Vagina (tissue), 2 donors: ENCODE results near the gene SEPTIN2. TPM values are rescaled to one million over a fixed set of nuclear protein-coding genes. Genes with fewer than 3 reads are reported as not detected.

Experiments used
- DNase-seq, 2 donors: peaks; one replicate each; pipeline ENCODE4 v3.0.0-alpha.2; 2017; ENCODE audit errors: extremely low spot score in 2 of 2
- H3K27ac ChIP-seq: fragments of 200-600 bp; sonication (generic); one replicate; pipeline ENCODE4 v1.5.1; 2019
- H3K27me3 ChIP-seq: fragments of 200-600 bp; sonication (generic); one replicate; pipeline ENCODE4 v1.5.1; 2019
- H3K36me3 ChIP-seq, 2 donors: fragments of 200-600 bp; sonication (generic); one replicate each; pipeline ENCODE4 v1.5.1; 2017 to 2019
- H3K4me1 ChIP-seq: fragments of 200-600 bp; sonication (generic); one replicate; pipeline ENCODE4 v1.5.1; 2019
- H3K4me3 ChIP-seq, 2 donors: fragments of 200-600 bp; sonication (generic); 1 replicate in 1 of 2; 2 replicates in 1 of 2; pipeline ENCODE4 v1.5.1; 2016 to 2019
- H3K9me3 ChIP-seq: fragments of 200-600 bp; sonication (generic); one replicate; pipeline ENCODE4 v1.5.1; 2019
- CTCF ChIP-seq, 3 experiments: fragments of 450-650 bp in 2 of 3; fragments of 200-600 bp in 1 of 3; sonication (generic) in 1 of 3; IDR thresholded peaks; one replicate each; pipeline ENCODE4 v1.5.1; 2017 to 2019; ENCODE audit warnings: antibody characterized with exemption in 3 of 3, mild to moderate bottlenecking in 2 of 3, moderate library complexity in 2 of 3
- POLR2A ChIP-seq, 2 donors: fragments of 450-650 bp; IDR thresholded peaks; one replicate each; pipeline ENCODE4 v1.6.1; 2017; ENCODE audit warnings: antibody characterized with exemption in 2 of 2, mild to moderate bottlenecking in 2 of 2, moderate library complexity in 2 of 2
- POLR2AphosphoS5 ChIP-seq, 2 donors: sonication (generic); formaldehyde crosslinking; IDR thresholded peaks; one replicate each; pipeline ENCODE4 v1.9.0; 2017; ENCODE audit warnings: antibody characterized with exemption in 2 of 2, mild to moderate bottlenecking in 2 of 2, low read depth in 1 of 2; ENCODE audit not compliant: insufficient read depth in 1 of 2
- intact Hi-C: fragments of 100-400 bp; cut with DNase I; formaldehyde crosslinking; loops from one replicate; pipeline ENCODE4 v1.15.1; 2023
- total RNA-seq: library from RNA; depleted of rRNA; stranded (reverse); fragments of >200 nt; gene quantifications from one replicate; pipeline ENCODE4 v1.2.3, GENCODE V29; 2016

SEPTIN2 gene
- total RNA-seq, 1 donor from 2014 or later, result 198 TPM

- no peak for DNase-seq
- H3K4me3 ChIP-seq, result no peak overlapping the region
- intact Hi-C loops, result loop anchor here (10.0 kb wide), 1 partner anchor 83 kb away; no protein-coding TSS in a partner anchor
- H3K9me3 ChIP-seq, result no peaks in the 10 kb centered on the region
- no peak overlapping the region for H3K27ac ChIP-seq
- peaks cover 55% of the 10 kb centered on the region for H3K4me1 ChIP-seq
- no peaks in the 10 kb centered on the region for H3K27me3 ChIP-seq
- TF ChIP-seq CTCF (IDR thresholded peaks at IDR 0.05) (no peak), POLR2AphosphoS5 (IDR thresholded peaks at IDR 0.05; ENCODE audit: insufficient read depth in 1 of 2, low read depth in 1 of 2) (no peak), POLR2A (IDR thresholded peaks at IDR 0.05) (no peak)
- no peaks in the 10 kb centered on the region for H3K36me3 ChIP-seq
Measured at GRCh38 chr2:241308267-241308666, 7.5 kb upstream of the SEPTIN2 start.

GRCh38 chr2:241308832-241309500, 6.8 kb upstream of the SEPTIN2 start:
- TF ChIP-seq POLR2AphosphoS5 (IDR thresholded peaks at IDR 0.05; ENCODE audit: insufficient read depth in 1 of 2, low read depth in 1 of 2) (no peak), CTCF (IDR thresholded peaks at IDR 0.05) (no peak), POLR2A (IDR thresholded peaks at IDR 0.05) (no peak)
- H3K9me3 ChIP-seq, result no peaks in the 10 kb centered on the region
- no peak overlapping the region for H3K27ac ChIP-seq
- intact Hi-C loops, result loop anchor here (10.0 kb wide), 1 partner anchor 84 kb away; no protein-coding TSS in a partner anchor
- H3K27me3 ChIP-seq, result no peaks in the 10 kb centered on the region
- DNase-seq, result no peak
- H3K4me3 ChIP-seq, result no peak overlapping the region
- no peaks in the 10 kb centered on the region for H3K36me3 ChIP-seq
- peaks cover 57% of the 10 kb centered on the region for H3K4me1 ChIP-seq

GRCh38 chr2:241309684-241310117, 6.0 kb upstream of the SEPTIN2 start:
- H3K4me3 ChIP-seq, result no peak overlapping the region
- no peak for DNase-seq
- intact Hi-C loops, result loop anchor here (10.0 kb wide), 1 partner anchor 85 kb away; no protein-coding TSS in a partner anchor
- no peaks in the 10 kb centered on the region for H3K27me3 ChIP-seq
- H3K4me1 ChIP-seq, result peaks cover 54% of the 10 kb centered on the region
- H3K36me3 ChIP-seq, result no peaks in the 10 kb centered on the region
- no peak overlapping the region for H3K27ac ChIP-seq
- no peaks in the 10 kb centered on the region for H3K9me3 ChIP-seq
- TF ChIP-seq CTCF (IDR thresholded peaks at IDR 0.05), result no peak
- TF ChIP-seq POLR2A (IDR thresholded peaks at IDR 0.05), result no peak
- no peak for TF ChIP-seq POLR2AphosphoS5 (IDR thresholded peaks at IDR 0.05; ENCODE audit: insufficient read depth in 1 of 2, low read depth in 1 of 2)

DNA sequence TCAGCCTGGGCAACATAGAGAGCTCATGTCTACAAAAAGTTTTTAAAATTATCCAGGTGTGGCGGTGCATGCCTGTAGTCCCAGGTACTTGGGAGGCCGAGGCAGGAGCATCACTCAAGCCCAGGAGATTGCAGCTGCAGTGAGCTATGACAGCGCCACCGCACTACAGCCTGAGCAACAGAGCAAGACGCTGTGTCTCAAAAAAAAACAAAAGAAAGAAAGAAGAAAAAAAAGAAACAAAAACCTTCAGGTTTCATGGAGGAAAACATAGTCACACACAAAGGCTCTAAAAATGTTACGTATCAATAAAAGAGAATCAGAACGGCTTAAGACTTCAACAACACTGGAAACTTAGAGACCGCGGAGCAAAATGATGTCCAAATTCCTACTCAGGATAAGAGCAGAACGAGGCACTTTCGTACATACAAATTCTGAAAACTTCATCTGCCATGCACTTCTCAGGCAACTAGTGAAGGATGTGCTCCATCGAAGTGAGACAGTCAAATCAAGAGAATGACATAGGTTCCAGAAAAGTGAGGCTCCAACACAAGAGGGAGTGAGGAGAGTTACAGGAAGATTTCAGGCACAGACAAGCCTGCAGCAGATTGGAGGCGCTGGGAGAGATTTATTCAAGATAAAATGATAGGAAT, 4.7 kb upstream of the SEPTIN2 start:
- no peaks in the 10 kb centered on the region for H3K9me3 ChIP-seq
- TF ChIP-seq POLR2AphosphoS5 (IDR thresholded peaks at IDR 0.05; ENCODE audit: insufficient read depth in 1 of 2, low read depth in 1 of 2) (no peak), CTCF (IDR thresholded peaks at IDR 0.05) (no peak), POLR2A (IDR thresholded peaks at IDR 0.05) (no peak)
- no peaks in the 10 kb centered on the region for H3K27me3 ChIP-seq
- H3K27ac ChIP-seq, result no peak overlapping the region
- H3K36me3 ChIP-seq, result no peaks in the 10 kb centered on the region
- H3K4me1 ChIP-seq, result peaks cover 44% of the 10 kb centered on the region
- intact Hi-C loops, result no loop called here
- no peak overlapping the region for H3K4me3 ChIP-seq
- DNase-seq, result no peak

GRCh38 chr2:241312082-241312481, 3.6 kb upstream of the SEPTIN2 start:
- H3K4me1 ChIP-seq, result peaks cover 52% of the 10 kb centered on the region
- no peaks in the 10 kb centered on the region for H3K9me3 ChIP-seq
- no peak overlapping the region for H3K27ac ChIP-seq
- no peak overlapping the region for H3K4me3 ChIP-seq
- no peak for DNase-seq
- no peaks in the 10 kb centered on the region for H3K27me3 ChIP-seq
- no peaks in the 10 kb centered on the region for H3K36me3 ChIP-seq
- TF ChIP-seq POLR2AphosphoS5 (IDR thresholded peaks at IDR 0.05; ENCODE audit: insufficient read depth in 1 of 2, low read depth in 1 of 2), result peak in 1 of 2 donors; percentile 52
- no peak for TF ChIP-seq POLR2A (IDR thresholded peaks at IDR 0.05)
- intact Hi-C loops, result no loop called here
